MM.1S (cell line): ENCODE results near the gene CIROP.

Source experiments
- DNase-seq: peaks from one replicate; pipeline ENCODE4 v3.0.0-alpha.2; 2015
- H2AFZ ChIP-seq: fragments of 300-600 bp; sonication (generic); 2 replicates; pipeline ENCODE4 v1.6.0; 2016; ENCODE audit warnings: antibody characterized with exemption, low read length
- H3F3A ChIP-seq: fragments of 300-600 bp; sonication (generic); 2 replicates; pipeline ENCODE4 v1.6.1; 2016; ENCODE audit warnings: mild to moderate bottlenecking, antibody characterized with exemption, low read length, moderate library complexity, mixed read lengths; ENCODE audit not compliant: insufficient read depth
- H3K27ac ChIP-seq: fragments of 300-600 bp; sonication (generic); 2 replicates; pipeline ENCODE4 v1.5.1; 2016; ENCODE audit warnings: mild to moderate bottlenecking, low read length
- H3K27me3 ChIP-seq: fragments of 300-600 bp; sonication (generic); replicated peaks from 2 replicates; pipeline ENCODE4 v1.6.0; 2016; ENCODE audit warnings: low read length; ENCODE audit not compliant: insufficient read depth
- H3K36me3 ChIP-seq: fragments of 300-600 bp; sonication (generic); replicated peaks from 2 replicates; pipeline ENCODE4 v1.6.1; 2016; ENCODE audit warnings: mild to moderate bottlenecking, low read length, mixed read lengths; ENCODE audit not compliant: insufficient read depth
- H3K4me1 ChIP-seq: fragments of 300-600 bp; sonication (generic); 2 replicates; pipeline ENCODE4 v1.6.1; 2016; ENCODE audit warnings: low read length, mixed read lengths
- H3K4me2 ChIP-seq: fragments of 300-600 bp; sonication (generic); 2 replicates; pipeline ENCODE4 v1.6.0; 2016; ENCODE audit warnings: low read depth, low read length
- H3K4me3 ChIP-seq: fragments of 300-600 bp; sonication (generic); 2 replicates; pipeline ENCODE4 v1.5.1; 2016; ENCODE audit warnings: low read length, mixed read lengths
- H3K79me2 ChIP-seq: fragments of 300-600 bp; sonication (generic); 2 replicates; pipeline ENCODE4 v1.6.1; 2016; ENCODE audit warnings: mixed run types, low read length, mixed read lengths
- H3K9ac ChIP-seq: fragments of 300-600 bp; sonication (generic); 2 replicates; pipeline ENCODE4 v1.6.1; 2016; ENCODE audit warnings: low read length, mixed read lengths
- H3K9me2 ChIP-seq: fragments of 300-600 bp; sonication (generic); replicated peaks from 2 replicates; pipeline ENCODE4 v1.6.1; 2016; ENCODE audit warnings: mild to moderate bottlenecking, low read length, mixed read lengths; ENCODE audit not compliant: insufficient read depth
- H3K9me3 ChIP-seq: fragments of 300-600 bp; sonication (generic); replicated peaks from 2 replicates; pipeline ENCODE4 v1.6.1; 2016; ENCODE audit warnings: mild to moderate bottlenecking, low read length, mixed read lengths; ENCODE audit not compliant: insufficient read depth
- H4K20me1 ChIP-seq: fragments of 300-600 bp; sonication (generic); 2 replicates; pipeline ENCODE4 v1.6.1; 2016; ENCODE audit warnings: mild to moderate bottlenecking, low read length, moderate library complexity, mixed read lengths; ENCODE audit not compliant: insufficient read depth
- EZH2 ChIP-seq: fragments of 300-600 bp; sonication (generic); optimal IDR thresholded peaks from 2 replicates; pipeline ENCODE3; 2017; ENCODE audit warnings: low read depth, mild to moderate bottlenecking, antibody characterized with exemption, low read length, mixed read lengths
- EZH2phosphoT487 ChIP-seq: fragments of 300-600 bp; sonication (generic); IDR thresholded peaks from 2 replicates; pipeline ENCODE4 v1.6.1; 2018; ENCODE audit warnings: antibody characterized with exemption, low read length
- TF ChIP-seq, protein P1 (sequence below): fragments of 300-600 bp; sonication (generic); IDR thresholded peaks from 2 replicates; pipeline ENCODE4 v1.5.1; 2016; ENCODE audit warnings: antibody characterized with exemption, low read length, mixed read lengths

CIROP gene

DNA sequence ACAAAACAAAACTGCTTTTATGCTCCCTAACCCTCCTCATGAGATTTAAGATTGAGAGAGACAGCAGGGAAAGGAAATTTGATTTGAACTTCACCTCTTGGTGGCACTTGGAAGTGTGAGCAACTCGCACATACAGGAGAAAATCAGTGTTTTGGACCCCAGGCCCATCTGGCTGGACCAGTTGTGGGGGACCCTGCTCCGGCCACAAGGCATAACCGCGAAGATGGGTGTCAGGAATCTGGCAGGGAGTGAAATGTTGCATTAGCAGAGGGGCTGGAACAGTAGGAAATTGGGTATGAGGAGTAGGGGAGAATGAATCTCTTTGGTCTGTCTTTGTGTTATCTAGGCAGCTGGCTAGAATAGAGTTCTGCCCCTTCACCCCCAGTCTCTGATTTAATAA lies 1.2 kb downstream of the CIROP start:
- no peaks in the 10 kb centered on the region for H3K27me3 ChIP-seq
- H3F3A ChIP-seq, result no peaks in the 10 kb centered on the region
- DNase-seq, result no peak
- H3K9me3 ChIP-seq, result no peaks in the 10 kb centered on the region
- H3K36me3 ChIP-seq, result no peaks in the 10 kb centered on the region
- H3K4me3 ChIP-seq, result no peak overlapping the region
- H3K4me1 ChIP-seq, result peaks cover 9% of the 10 kb centered on the region
- no peaks in the 10 kb centered on the region for H3K9me2 ChIP-seq
- H2AFZ ChIP-seq, result no peak overlapping the region
- no peak overlapping the region for H3K4me2 ChIP-seq
- TF ChIP-seq EZH2, result no peak
- TF ChIP-seq EZH2phosphoT487, result no peak
- TF ChIP-seq, protein P1, sequence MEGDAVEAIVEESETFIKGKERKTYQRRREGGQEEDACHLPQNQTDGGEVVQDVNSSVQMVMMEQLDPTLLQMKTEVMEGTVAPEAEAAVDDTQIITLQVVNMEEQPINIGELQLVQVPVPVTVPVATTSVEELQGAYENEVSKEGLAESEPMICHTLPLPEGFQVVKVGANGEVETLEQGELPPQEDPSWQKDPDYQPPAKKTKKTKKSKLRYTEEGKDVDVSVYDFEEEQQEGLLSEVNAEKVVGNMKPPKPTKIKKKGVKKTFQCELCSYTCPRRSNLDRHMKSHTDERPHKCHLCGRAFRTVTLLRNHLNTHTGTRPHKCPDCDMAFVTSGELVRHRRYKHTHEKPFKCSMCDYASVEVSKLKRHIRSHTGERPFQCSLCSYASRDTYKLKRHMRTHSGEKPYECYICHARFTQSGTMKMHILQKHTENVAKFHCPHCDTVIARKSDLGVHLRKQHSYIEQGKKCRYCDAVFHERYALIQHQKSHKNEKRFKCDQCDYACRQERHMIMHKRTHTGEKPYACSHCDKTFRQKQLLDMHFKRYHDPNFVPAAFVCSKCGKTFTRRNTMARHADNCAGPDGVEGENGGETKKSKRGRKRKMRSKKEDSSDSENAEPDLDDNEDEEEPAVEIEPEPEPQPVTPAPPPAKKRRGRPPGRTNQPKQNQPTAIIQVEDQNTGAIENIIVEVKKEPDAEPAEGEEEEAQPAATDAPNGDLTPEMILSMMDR, result no peak
- H3K9ac ChIP-seq, result no peak overlapping the region
- no peaks in the 10 kb centered on the region for H4K20me1 ChIP-seq
- H3K27ac ChIP-seq, result no peak overlapping the region
- H3K79me2 ChIP-seq, result 0 out of 2 replicates have a peak, but pooled peaks cover 3% of the 10 kb centered on the region

DNA sequence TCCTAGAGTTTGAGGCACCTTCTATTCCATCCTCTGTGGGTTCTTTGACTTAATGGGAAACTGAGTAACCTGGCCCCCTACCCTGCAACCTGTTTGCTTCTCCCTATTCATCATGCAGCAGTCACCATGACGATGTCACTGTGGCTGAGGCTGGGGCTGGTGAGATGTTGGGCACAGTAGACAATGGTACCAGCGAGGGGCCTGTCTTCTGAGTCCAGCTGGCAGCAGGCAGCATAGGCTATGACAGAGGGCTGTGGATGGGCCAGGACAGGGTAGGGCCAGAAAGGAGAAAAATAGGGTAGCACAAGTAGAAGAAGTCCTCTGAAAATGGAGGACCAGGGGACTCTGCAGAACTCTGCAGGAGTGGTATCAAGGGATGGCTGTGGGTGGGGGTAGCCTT lies 2.0 kb downstream of the CIROP start:
- no peak overlapping the region for H3K9ac ChIP-seq
- no peaks in the 10 kb centered on the region for H3K36me3 ChIP-seq
- no peaks in the 10 kb centered on the region for H3K9me3 ChIP-seq
- no peaks in the 10 kb centered on the region for H3K9me2 ChIP-seq
- H4K20me1 ChIP-seq, result no peaks in the 10 kb centered on the region
- H3K4me2 ChIP-seq, result no peak overlapping the region
- H3K4me3 ChIP-seq, result no peak overlapping the region
- H3K4me1 ChIP-seq, result peaks cover 9% of the 10 kb centered on the region
- no peaks in the 10 kb centered on the region for H3F3A ChIP-seq
- no peak overlapping the region for H3K27ac ChIP-seq
- H3K79me2 ChIP-seq, result peaks cover 8% of the 10 kb centered on the region
- TF ChIP-seq, protein P1, result no peak
- TF ChIP-seq EZH2phosphoT487, result no peak
- no peak for TF ChIP-seq EZH2
- DNase-seq, result no peak
- H3K27me3 ChIP-seq, result no peaks in the 10 kb centered on the region
- no peak overlapping the region for H2AFZ ChIP-seq

DNA sequence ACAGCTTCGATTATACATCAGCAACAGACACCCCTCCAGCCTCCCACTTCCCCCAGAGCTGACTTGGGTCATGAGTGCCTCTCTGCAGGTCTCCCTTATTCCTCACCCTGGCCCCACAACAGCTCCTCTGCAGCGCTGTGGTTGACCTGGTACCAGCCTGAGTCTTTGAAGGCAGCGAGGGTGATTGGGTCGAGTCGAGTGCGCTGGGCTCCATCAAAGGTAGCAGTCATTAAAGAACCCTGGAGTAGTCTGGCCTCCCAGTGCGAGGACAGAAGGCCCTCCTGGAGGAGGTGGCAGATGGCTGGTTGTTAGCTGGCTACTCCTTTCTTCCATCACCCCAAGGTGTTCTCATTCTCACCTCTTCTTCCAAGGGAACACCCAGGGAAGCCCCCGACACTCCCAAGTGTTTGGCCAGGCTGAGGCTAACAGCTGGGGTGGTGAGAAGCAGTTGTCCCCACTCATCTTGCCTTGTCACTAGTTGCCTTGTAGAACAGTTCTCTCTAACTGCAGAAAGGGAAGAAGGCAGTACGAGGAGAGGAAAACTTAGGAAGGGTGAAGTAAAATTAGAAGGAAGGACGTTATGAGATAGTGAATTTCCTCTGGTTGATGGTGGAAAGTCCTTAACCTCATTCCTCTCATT lies 2.7 kb downstream of the CIROP start:
- Histone ChIP-seq H3K9me2 (no peaks in the 10 kb centered on the region), H3K4me3 (no peak overlapping the region), H3K4me2 (no peak overlapping the region), H3K36me3 (no peaks in the 10 kb centered on the region), H3K79me2 (peaks cover 15% of the 10 kb centered on the region), H2AFZ (no peak overlapping the region), H3K9ac (no peak overlapping the region), H3K4me1 (peaks cover 9% of the 10 kb centered on the region), H4K20me1 (no peaks in the 10 kb centered on the region), H3F3A (no peaks in the 10 kb centered on the region), H3K9me3 (no peaks in the 10 kb centered on the region), H3K27ac (no peak overlapping the region), H3K27me3 (no peaks in the 10 kb centered on the region)
- no peak for DNase-seq
- TF ChIP-seq EZH2phosphoT487 (no peak), EZH2 (no peak)
- TF ChIP-seq, protein P1, result no peak
